WTC11 (cell line): ENCODE data around the gene LMO3. TPM values are rescaled to one million over a fixed set of nuclear protein-coding genes. Genes with fewer than 3 reads are reported as not detected.

Experiments used
- ATAC-seq: fragments of 200-7000 bp; cut with Tn5 transposase; 2 replicates; pipeline ENCODE4 v1.10.0; 2021; ENCODE audit warnings: mild to moderate bottlenecking, moderate library complexity
- CTCF ChIA-PET: fragments of 300-600 bp; sonication (Branson Sonifier 250); formaldehyde crosslinking; loops from one replicate; lab custom pipeline; 2021; ENCODE audit warnings: antibody characterized with exemption; lab: Charles Lee
- POLR2A ChIA-PET: fragments of 350-600 bp; sonication (Branson Sonifier 250); formaldehyde crosslinking; loops from one replicate; lab custom pipeline; 2021; ENCODE audit warnings: antibody characterized with exemption; lab: Charles Lee
- DNase-seq: peaks from one replicate; pipeline ENCODE4 v3.0.0; 2021; ENCODE audit warnings: low spot score
- H3K27ac Mint-ChIP-seq: 2 replicates; pipeline ENCODE4 v1.8.0; 2021; ENCODE audit warnings: mixed read lengths
- H3K27me3 Mint-ChIP-seq: 2 replicates; pipeline ENCODE4 v1.8.0; 2021; ENCODE audit warnings: low read depth, mild to moderate bottlenecking, moderate library complexity, mixed read lengths
- H3K36me3 Mint-ChIP-seq: 2 replicates; pipeline ENCODE4 v1.8.0; 2021; ENCODE audit warnings: mixed read lengths
- H3K4me1 Mint-ChIP-seq: 2 replicates; pipeline ENCODE4 v1.8.0; 2022; ENCODE audit warnings: mixed read lengths
- H3K4me3 Mint-ChIP-seq: 2 replicates; pipeline ENCODE4 v1.8.0; 2021; ENCODE audit warnings: mild to moderate bottlenecking, moderate library complexity, mixed read lengths
- H3K9me3 Mint-ChIP-seq: 2 replicates; pipeline ENCODE4 v1.8.0; 2021; ENCODE audit warnings: mixed read lengths
- ATF1 ChIP-seq: sonication (generic); formaldehyde crosslinking; IDR thresholded peaks from 2 replicates; pipeline ENCODE4 v1.8.1; 2023; ENCODE audit warnings: mild to moderate bottlenecking, moderate library complexity, missing genetic modification reagents
- EMX1 ChIP-seq: fragments of 250-450 bp; sonication (Bioruptor Pico); IDR thresholded peaks from 2 replicates; pipeline ENCODE4 v1.8.0; 2021; ENCODE audit warnings: mild to moderate bottlenecking
- ESRRA ChIP-seq: sonication (generic); formaldehyde crosslinking; IDR thresholded peaks from 2 replicates; pipeline ENCODE4 v1.8.1; 2022; ENCODE audit warnings: mild to moderate bottlenecking, missing genetic modification reagents, borderline replicate concordance
- GTF2I ChIP-seq: fragments of 250-450 bp; sonication (Bioruptor Pico); conservative IDR thresholded peaks from 2 replicates; pipeline ENCODE4 v1.4.0; 2021; ENCODE audit warnings: mild to moderate bottlenecking
- IRF2 ChIP-seq: sonication (generic); formaldehyde crosslinking; IDR thresholded peaks from 2 replicates; pipeline ENCODE4 v1.8.0; 2022; ENCODE audit warnings: low read depth, missing genetic modification reagents, borderline replicate concordance
- NR1H2 ChIP-seq: sonication (generic); formaldehyde crosslinking; IDR thresholded peaks from 2 replicates; pipeline ENCODE4 v1.9.0; 2021; ENCODE audit warnings: mild to moderate bottlenecking, moderate library complexity, missing genetic modification reagents
- NR2C2 ChIP-seq: sonication (generic); formaldehyde crosslinking; IDR thresholded peaks from 2 replicates; pipeline ENCODE4 v1.8.0; 2022; ENCODE audit warnings: mild to moderate bottlenecking, missing genetic modification reagents
- RORB ChIP-seq: fragments of 250-450 bp; sonication (Bioruptor Pico); IDR thresholded peaks from 2 replicates; pipeline ENCODE4 v1.9.0; 2021; ENCODE audit warnings: mild to moderate bottlenecking
- SMAD3 ChIP-seq: sonication (generic); formaldehyde crosslinking; IDR thresholded peaks from 2 replicates; pipeline ENCODE4 v1.8.0; 2022; ENCODE audit warnings: missing genetic modification reagents, mild to moderate bottlenecking, borderline replicate concordance
- TEAD1 ChIP-seq: sonication (generic); formaldehyde crosslinking; IDR thresholded peaks from 2 replicates; pipeline ENCODE4 v1.8.0; 2022; ENCODE audit warnings: mild to moderate bottlenecking, missing genetic modification reagents
- ZNF232 ChIP-seq: sonication (generic); formaldehyde crosslinking; IDR thresholded peaks from 2 replicates; pipeline ENCODE4 v1.8.0; 2022; ENCODE audit warnings: mild to moderate bottlenecking, missing genetic modification reagents
- ZNF671 ChIP-seq: fragments of 250-450 bp; sonication (Bioruptor Pico); IDR thresholded peaks from 2 replicates; pipeline ENCODE4 v1.8.0; 2021; ENCODE audit warnings: mild to moderate bottlenecking
- total RNA-seq: library from RNA; stranded (reverse); gene quantifications from 3 replicates; pipeline ENCODE4 v1.2.3, GENCODE V29; 2021
- TF ChIP-seq, protein P1 (sequence below): fragments of 250-450 bp; sonication (Bioruptor Pico); conservative IDR thresholded peaks from 2 replicates; pipeline ENCODE4 v1.9.0; 2021; ENCODE audit warnings: mild to moderate bottlenecking
- TF ChIP-seq, protein P2 (sequence below): sonication (generic); formaldehyde crosslinking; IDR thresholded peaks from 2 replicates; pipeline ENCODE4 v1.8.1; 2023; ENCODE audit warnings: mild to moderate bottlenecking, missing genetic modification reagents, borderline replicate concordance
- TF ChIP-seq, protein P3 (sequence below): fragments of 200-600 bp; IDR thresholded peaks from 2 replicates; pipeline ENCODE4 v1.8.0; 2022; ENCODE audit warnings: antibody characterized with exemption
- TF ChIP-seq, protein P4 (sequence below): sonication (generic); formaldehyde crosslinking; IDR thresholded peaks from 2 replicates; pipeline ENCODE4 v1.8.0; 2022; ENCODE audit warnings: mild to moderate bottlenecking, missing genetic modification reagents
- TF ChIP-seq, protein P5 (sequence below): fragments of 250-450 bp; sonication (Bioruptor Pico); IDR thresholded peaks from 2 replicates; pipeline ENCODE4 v1.9.0; 2021; ENCODE audit warnings: moderate library complexity, mild to moderate bottlenecking, inconsistent platforms, borderline replicate concordance
- TF ChIP-seq, protein P6 (sequence below): sonication (generic); formaldehyde crosslinking; IDR thresholded peaks from 2 replicates; pipeline ENCODE4 v1.8.1; 2023; ENCODE audit warnings: mild to moderate bottlenecking, missing genetic modification reagents, moderate library complexity
- TF ChIP-seq, protein P7 (sequence below): sonication (generic); formaldehyde crosslinking; IDR thresholded peaks from 2 replicates; pipeline ENCODE4 v1.8.0; 2022; ENCODE audit warnings: mild to moderate bottlenecking, missing genetic modification reagents
- TF ChIP-seq, protein P8 (sequence below): fragments of 250-450 bp; sonication (Bioruptor Pico); IDR thresholded peaks from 2 replicates; pipeline ENCODE4 v1.9.0; 2021; ENCODE audit warnings: mild to moderate bottlenecking, borderline replicate concordance

The LMO3 gene
- total RNA-seq, 1 experiment from 2014 or later, result 29.8 TPM

DNA sequence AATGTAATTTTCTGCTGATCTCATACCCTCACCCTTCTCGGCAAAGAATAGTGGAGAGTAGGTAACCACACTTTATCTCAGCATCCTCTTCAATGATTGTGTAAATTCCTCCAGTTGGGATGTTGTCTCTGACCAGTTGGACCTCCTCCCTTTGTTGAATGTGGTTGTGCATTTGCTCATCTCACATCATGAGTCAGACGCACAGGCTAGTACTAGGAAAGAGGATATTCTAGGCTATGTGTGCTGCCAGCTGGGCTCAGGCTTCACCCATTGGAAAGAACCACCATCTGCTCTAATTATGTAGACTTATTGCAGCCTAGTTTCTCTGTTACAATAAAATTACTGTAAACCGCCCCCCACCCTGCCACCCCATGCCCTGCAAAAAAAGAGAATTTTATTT is 90.3 kb downstream of the LMO3 start:
- CTCF ChIA-PET, result no interaction called here
- no peak overlapping the region for H3K4me3 Mint-ChIP-seq
- no peak for ATAC-seq
- no peaks in the 10 kb centered on the region for H3K27me3 Mint-ChIP-seq
- TF ChIP-seq ZNF232 (CRISPR knock-in tag) (no peak), SMAD3 (CRISPR knock-in tag) (no peak), TEAD1 (CRISPR knock-in tag) (no peak), GTF2I (CRISPR knock-in tag) (no peak), ESRRA (no peak)
- TF ChIP-seq, protein P1, sequence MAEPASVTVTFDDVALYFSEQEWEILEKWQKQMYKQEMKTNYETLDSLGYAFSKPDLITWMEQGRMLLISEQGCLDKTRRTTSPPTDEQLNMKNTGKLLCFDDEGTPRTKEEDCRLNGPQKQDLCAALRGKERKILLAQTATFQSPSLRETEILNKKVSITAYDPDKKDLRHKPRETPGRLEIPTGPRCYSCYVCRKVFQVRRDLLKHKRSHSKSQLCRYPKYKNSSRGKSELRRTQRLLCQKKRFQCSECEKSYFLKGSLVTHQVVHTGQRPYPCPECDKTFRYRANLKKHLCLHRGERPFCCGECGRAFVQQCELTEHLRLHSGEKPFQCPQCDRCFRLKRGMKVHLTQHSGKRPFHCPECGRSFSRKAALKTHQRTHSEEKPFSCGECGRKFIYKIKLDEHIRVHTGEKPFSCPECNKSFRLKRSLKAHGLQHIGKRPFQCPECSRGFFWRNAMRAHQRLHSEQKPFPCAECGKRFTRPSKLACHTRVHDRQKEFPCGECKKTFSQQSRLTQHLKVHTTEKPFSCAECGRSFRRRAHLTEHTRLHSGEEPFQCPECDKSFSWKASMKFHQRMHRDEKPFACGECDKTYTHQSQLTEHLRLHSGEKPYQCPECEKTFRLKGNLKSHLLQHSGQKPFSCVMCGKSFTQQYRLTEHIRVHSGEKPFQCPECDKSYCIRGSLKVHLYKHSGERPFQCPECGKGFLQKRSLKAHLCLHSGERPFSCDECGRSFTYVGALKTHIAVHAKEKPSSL (CRISPR knock-in tag), result no peak
- TF ChIP-seq, all 79 proteins: peak for 0
- no peaks in the 10 kb centered on the region for H3K36me3 Mint-ChIP-seq
- peaks cover 8% of the 10 kb centered on the region for H3K4me1 Mint-ChIP-seq
- H3K27ac Mint-ChIP-seq, result no peak overlapping the region
- POLR2A ChIA-PET, result no interaction called here
- H3K9me3 Mint-ChIP-seq, result no peaks in the 10 kb centered on the region; the same call in 1 of the 2 replicates
- no peak for DNase-seq

DNA sequence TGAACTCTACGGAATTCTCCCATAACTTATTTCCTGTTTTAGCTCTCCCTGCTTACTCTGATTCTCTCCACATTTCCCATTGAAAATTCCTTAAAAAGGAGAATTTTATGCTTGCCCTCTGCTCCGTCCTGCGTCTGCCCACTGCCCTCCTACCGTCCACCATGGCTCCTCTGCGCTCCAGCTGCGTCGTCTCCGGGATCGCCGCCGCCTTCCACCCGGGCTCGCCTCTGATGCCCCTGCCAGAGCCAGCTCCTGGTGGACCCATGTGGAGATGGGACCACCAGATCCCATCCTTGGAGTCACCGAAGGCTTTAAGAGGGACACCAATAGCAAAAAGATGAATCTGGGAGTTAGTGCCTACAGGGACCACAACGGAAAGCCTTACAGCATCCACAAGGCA is 92.7 kb downstream of the LMO3 start:
- Mint-ChIP-seq H3K36me3 (no peaks in the 10 kb centered on the region), H3K27ac (no peak overlapping the region), H3K27me3 (no peaks in the 10 kb centered on the region), H3K4me1 (peaks cover 13% of the 10 kb centered on the region), H3K4me3 (no peak overlapping the region), H3K9me3 (no peaks in the 10 kb centered on the region; the same call in 1 of the 2 replicates)
- no peak for ATAC-seq
- no peak for DNase-seq
- TF ChIP-seq EMX1 (CRISPR knock-in tag) (no peak), NR2C2 (no peak), NR1H2 (CRISPR knock-in tag) (no peak), IRF2 (CRISPR knock-in tag) (no peak), ZNF671 (no peak), RORB (CRISPR knock-in tag) (no peak), ATF1 (CRISPR knock-in tag) (no peak)
- TF ChIP-seq, protein P2, sequence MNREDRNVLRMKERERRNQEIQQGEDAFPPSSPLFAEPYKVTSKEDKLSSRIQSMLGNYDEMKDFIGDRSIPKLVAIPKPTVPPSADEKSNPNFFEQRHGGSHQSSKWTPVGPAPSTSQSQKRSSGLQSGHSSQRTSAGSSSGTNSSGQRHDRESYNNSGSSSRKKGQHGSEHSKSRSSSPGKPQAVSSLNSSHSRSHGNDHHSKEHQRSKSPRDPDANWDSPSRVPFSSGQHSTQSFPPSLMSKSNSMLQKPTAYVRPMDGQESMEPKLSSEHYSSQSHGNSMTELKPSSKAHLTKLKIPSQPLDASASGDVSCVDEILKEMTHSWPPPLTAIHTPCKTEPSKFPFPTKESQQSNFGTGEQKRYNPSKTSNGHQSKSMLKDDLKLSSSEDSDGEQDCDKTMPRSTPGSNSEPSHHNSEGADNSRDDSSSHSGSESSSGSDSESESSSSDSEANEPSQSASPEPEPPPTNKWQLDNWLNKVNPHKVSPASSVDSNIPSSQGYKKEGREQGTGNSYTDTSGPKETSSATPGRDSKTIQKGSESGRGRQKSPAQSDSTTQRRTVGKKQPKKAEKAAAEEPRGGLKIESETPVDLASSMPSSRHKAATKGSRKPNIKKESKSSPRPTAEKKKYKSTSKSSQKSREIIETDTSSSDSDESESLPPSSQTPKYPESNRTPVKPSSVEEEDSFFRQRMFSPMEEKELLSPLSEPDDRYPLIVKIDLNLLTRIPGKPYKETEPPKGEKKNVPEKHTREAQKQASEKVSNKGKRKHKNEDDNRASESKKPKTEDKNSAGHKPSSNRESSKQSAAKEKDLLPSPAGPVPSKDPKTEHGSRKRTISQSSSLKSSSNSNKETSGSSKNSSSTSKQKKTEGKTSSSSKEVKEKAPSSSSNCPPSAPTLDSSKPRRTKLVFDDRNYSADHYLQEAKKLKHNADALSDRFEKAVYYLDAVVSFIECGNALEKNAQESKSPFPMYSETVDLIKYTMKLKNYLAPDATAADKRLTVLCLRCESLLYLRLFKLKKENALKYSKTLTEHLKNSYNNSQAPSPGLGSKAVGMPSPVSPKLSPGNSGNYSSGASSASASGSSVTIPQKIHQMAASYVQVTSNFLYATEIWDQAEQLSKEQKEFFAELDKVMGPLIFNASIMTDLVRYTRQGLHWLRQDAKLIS (CRISPR knock-in tag), result no peak
- TF ChIP-seq, protein P3, sequence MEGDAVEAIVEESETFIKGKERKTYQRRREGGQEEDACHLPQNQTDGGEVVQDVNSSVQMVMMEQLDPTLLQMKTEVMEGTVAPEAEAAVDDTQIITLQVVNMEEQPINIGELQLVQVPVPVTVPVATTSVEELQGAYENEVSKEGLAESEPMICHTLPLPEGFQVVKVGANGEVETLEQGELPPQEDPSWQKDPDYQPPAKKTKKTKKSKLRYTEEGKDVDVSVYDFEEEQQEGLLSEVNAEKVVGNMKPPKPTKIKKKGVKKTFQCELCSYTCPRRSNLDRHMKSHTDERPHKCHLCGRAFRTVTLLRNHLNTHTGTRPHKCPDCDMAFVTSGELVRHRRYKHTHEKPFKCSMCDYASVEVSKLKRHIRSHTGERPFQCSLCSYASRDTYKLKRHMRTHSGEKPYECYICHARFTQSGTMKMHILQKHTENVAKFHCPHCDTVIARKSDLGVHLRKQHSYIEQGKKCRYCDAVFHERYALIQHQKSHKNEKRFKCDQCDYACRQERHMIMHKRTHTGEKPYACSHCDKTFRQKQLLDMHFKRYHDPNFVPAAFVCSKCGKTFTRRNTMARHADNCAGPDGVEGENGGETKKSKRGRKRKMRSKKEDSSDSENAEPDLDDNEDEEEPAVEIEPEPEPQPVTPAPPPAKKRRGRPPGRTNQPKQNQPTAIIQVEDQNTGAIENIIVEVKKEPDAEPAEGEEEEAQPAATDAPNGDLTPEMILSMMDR, result no peak
- TF ChIP-seq, protein P4, sequence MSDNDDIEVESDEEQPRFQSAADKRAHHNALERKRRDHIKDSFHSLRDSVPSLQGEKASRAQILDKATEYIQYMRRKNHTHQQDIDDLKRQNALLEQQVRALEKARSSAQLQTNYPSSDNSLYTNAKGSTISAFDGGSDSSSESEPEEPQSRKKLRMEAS, result no peak
- TF ChIP-seq, protein P5, sequence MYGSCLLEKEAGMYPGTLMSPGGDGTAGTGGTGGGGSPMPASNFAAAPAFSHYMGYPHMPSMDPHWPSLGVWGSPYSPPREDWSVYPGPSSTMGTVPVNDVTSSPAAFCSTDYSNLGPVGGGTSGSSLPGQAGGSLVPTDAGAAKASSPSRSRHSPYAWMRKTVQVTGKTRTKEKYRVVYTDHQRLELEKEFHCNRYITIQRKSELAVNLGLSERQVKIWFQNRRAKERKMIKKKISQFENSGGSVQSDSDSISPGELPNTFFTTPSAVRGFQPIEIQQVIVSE (CRISPR knock-in tag), result no peak
- TF ChIP-seq, protein P6, sequence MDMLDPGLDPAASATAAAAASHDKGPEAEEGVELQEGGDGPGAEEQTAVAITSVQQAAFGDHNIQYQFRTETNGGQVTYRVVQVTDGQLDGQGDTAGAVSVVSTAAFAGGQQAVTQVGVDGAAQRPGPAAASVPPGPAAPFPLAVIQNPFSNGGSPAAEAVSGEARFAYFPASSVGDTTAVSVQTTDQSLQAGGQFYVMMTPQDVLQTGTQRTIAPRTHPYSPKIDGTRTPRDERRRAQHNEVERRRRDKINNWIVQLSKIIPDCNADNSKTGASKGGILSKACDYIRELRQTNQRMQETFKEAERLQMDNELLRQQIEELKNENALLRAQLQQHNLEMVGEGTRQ (CRISPR knock-in tag), result no peak
- TF ChIP-seq, protein P7, sequence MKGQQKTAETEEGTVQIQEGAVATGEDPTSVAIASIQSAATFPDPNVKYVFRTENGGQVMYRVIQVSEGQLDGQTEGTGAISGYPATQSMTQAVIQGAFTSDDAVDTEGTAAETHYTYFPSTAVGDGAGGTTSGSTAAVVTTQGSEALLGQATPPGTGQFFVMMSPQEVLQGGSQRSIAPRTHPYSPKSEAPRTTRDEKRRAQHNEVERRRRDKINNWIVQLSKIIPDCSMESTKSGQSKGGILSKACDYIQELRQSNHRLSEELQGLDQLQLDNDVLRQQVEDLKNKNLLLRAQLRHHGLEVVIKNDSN (CRISPR knock-in tag), result no peak
- TF ChIP-seq, protein P8, sequence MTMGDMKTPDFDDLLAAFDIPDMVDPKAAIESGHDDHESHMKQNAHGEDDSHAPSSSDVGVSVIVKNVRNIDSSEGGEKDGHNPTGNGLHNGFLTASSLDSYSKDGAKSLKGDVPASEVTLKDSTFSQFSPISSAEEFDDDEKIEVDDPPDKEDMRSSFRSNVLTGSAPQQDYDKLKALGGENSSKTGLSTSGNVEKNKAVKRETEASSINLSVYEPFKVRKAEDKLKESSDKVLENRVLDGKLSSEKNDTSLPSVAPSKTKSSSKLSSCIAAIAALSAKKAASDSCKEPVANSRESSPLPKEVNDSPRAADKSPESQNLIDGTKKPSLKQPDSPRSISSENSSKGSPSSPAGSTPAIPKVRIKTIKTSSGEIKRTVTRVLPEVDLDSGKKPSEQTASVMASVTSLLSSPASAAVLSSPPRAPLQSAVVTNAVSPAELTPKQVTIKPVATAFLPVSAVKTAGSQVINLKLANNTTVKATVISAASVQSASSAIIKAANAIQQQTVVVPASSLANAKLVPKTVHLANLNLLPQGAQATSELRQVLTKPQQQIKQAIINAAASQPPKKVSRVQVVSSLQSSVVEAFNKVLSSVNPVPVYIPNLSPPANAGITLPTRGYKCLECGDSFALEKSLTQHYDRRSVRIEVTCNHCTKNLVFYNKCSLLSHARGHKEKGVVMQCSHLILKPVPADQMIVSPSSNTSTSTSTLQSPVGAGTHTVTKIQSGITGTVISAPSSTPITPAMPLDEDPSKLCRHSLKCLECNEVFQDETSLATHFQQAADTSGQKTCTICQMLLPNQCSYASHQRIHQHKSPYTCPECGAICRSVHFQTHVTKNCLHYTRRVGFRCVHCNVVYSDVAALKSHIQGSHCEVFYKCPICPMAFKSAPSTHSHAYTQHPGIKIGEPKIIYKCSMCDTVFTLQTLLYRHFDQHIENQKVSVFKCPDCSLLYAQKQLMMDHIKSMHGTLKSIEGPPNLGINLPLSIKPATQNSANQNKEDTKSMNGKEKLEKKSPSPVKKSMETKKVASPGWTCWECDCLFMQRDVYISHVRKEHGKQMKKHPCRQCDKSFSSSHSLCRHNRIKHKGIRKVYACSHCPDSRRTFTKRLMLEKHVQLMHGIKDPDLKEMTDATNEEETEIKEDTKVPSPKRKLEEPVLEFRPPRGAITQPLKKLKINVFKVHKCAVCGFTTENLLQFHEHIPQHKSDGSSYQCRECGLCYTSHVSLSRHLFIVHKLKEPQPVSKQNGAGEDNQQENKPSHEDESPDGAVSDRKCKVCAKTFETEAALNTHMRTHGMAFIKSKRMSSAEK (CRISPR knock-in tag), result no peak
- CTCF ChIA-PET, result no interaction called here
- POLR2A ChIA-PET, result no interaction called here
